ENCODE results near the gene PREX1.

PREX1 gene

GRCh38 chr20:48789185-48789668 is 38.6 kb downstream of the PREX1 start:
- H3K4me3 Mint-ChIP-seq, result peak overlapping the region; percentile 36
- H3K9me3 Mint-ChIP-seq, result no peaks in the 10 kb centered on the region
- H3K27ac Mint-ChIP-seq, result no peak overlapping the region
- peaks cover 76% of the 10 kb centered on the region for H3K4me1 Mint-ChIP-seq
- ATAC-seq, result peak; percentile 78
- H3K27me3 Mint-ChIP-seq, result no peaks in the 10 kb centered on the region
- H3K36me3 Mint-ChIP-seq, result peaks cover 23% of the 10 kb centered on the region

- Mint-ChIP-seq H3K36me3 (peaks cover 23% of the 10 kb centered on the region), H3K4me3 (peak overlapping the region; percentile 36), H3K9me3 (no peaks in the 10 kb centered on the region), H3K4me1 (peaks cover 71% of the 10 kb centered on the region), H3K27me3 (no peaks in the 10 kb centered on the region), H3K27ac (no peak overlapping the region)
- peak; percentile 90 for ATAC-seq
These were observed 39.2 kb downstream of the PREX1 start for GRCh38 chr20:48788486-48789072.

GRCh38 chr20:48787861-48788375 is 39.9 kb downstream of the PREX1 start:
- ATAC-seq, result no peak
- Mint-ChIP-seq H3K36me3 (peaks cover 23% of the 10 kb centered on the region), H3K9me3 (no peaks in the 10 kb centered on the region), H3K4me1 (peaks cover 71% of the 10 kb centered on the region), H3K27me3 (no peaks in the 10 kb centered on the region), H3K4me3 (peak overlapping the region; percentile 41), H3K27ac (no peak overlapping the region)

GRCh38 chr20:48786951-48787705 is 40.7 kb downstream of the PREX1 start:
- peaks cover 68% of the 10 kb centered on the region for H3K4me1 Mint-ChIP-seq
- no peak for ATAC-seq
- H3K4me3 Mint-ChIP-seq, result peak overlapping the region; percentile 41
- H3K27ac Mint-ChIP-seq, result no peak overlapping the region
- no peaks in the 10 kb centered on the region for H3K27me3 Mint-ChIP-seq
- no peaks in the 10 kb centered on the region for H3K9me3 Mint-ChIP-seq
- H3K36me3 Mint-ChIP-seq, result peaks cover 19% of the 10 kb centered on the region

- H3K27ac Mint-ChIP-seq, result no peak overlapping the region
- H3K9me3 Mint-ChIP-seq, result no peaks in the 10 kb centered on the region
- peaks cover 55% of the 10 kb centered on the region for H3K4me1 Mint-ChIP-seq
- no peak overlapping the region for H3K4me3 Mint-ChIP-seq
- no peak for ATAC-seq
- H3K36me3 Mint-ChIP-seq, result peaks cover 19% of the 10 kb centered on the region
- H3K27me3 Mint-ChIP-seq, result no peaks in the 10 kb centered on the region
These were observed 42.0 kb downstream of the PREX1 start for GRCh38 chr20:48785801-48786200.

GRCh38 chr20:48785256-48785655 is 42.5 kb downstream of the PREX1 start:
- ATAC-seq, result no peak
- no peaks in the 10 kb centered on the region for H3K27me3 Mint-ChIP-seq
- H3K9me3 Mint-ChIP-seq, result no peaks in the 10 kb centered on the region
- peaks cover 19% of the 10 kb centered on the region for H3K36me3 Mint-ChIP-seq
- no peak overlapping the region for H3K4me3 Mint-ChIP-seq
- peaks cover 50% of the 10 kb centered on the region for H3K4me1 Mint-ChIP-seq
- H3K27ac Mint-ChIP-seq, result no peak overlapping the region

GRCh38 chr20:48784273-48784641 is 43.5 kb downstream of the PREX1 start:
- no peak for ATAC-seq
- H3K9me3 Mint-ChIP-seq, result peaks cover 3% of the 10 kb centered on the region
- H3K27me3 Mint-ChIP-seq, result no peaks in the 10 kb centered on the region
- peaks cover 40% of the 10 kb centered on the region for H3K4me1 Mint-ChIP-seq
- no peak overlapping the region for H3K4me3 Mint-ChIP-seq
- H3K36me3 Mint-ChIP-seq, result peaks cover 19% of the 10 kb centered on the region
- H3K27ac Mint-ChIP-seq, result no peak overlapping the region

GRCh38 chr20:48783533-48784272 is 44.1 kb downstream of the PREX1 start:
- H3K4me1 Mint-ChIP-seq, result peaks cover 37% of the 10 kb centered on the region
- H3K27me3 Mint-ChIP-seq, result no peaks in the 10 kb centered on the region
- H3K4me3 Mint-ChIP-seq, result no peak overlapping the region
- H3K9me3 Mint-ChIP-seq, result peaks cover 3% of the 10 kb centered on the region
- peaks cover 22% of the 10 kb centered on the region for H3K36me3 Mint-ChIP-seq
- peak; percentile 21 for ATAC-seq
- no peak overlapping the region for H3K27ac Mint-ChIP-seq

- no peaks in the 10 kb centered on the region for H3K27me3 Mint-ChIP-seq
- peak; percentile 77 for ATAC-seq
- peaks cover 3% of the 10 kb centered on the region for H3K9me3 Mint-ChIP-seq
- H3K27ac Mint-ChIP-seq, result no peak overlapping the region
- H3K4me1 Mint-ChIP-seq, result peaks cover 35% of the 10 kb centered on the region
- H3K4me3 Mint-ChIP-seq, result no peak overlapping the region
- peaks cover 25% of the 10 kb centered on the region for H3K36me3 Mint-ChIP-seq
These were observed 44.9 kb downstream of the PREX1 start for GRCh38 chr20:48782901-48783308.

GRCh38 chr20:48782053-48782452 is 45.7 kb downstream of the PREX1 start:
- H3K27me3 Mint-ChIP-seq, result no peaks in the 10 kb centered on the region
- no peak overlapping the region for H3K27ac Mint-ChIP-seq
- ATAC-seq, result no peak
- H3K36me3 Mint-ChIP-seq, result peaks cover 25% of the 10 kb centered on the region
- peaks cover 35% of the 10 kb centered on the region for H3K4me1 Mint-ChIP-seq
- peak overlapping the region; percentile 42 for H3K4me3 Mint-ChIP-seq
- peaks cover 3% of the 10 kb centered on the region for H3K9me3 Mint-ChIP-seq

GRCh38 chr20:48781634-48782033 is 46.2 kb downstream of the PREX1 start:
- H3K9me3 Mint-ChIP-seq, result peaks cover 3% of the 10 kb centered on the region
- no peak for ATAC-seq
- peak overlapping the region; percentile 42 for H3K4me3 Mint-ChIP-seq
- H3K27me3 Mint-ChIP-seq, result no peaks in the 10 kb centered on the region
- H3K27ac Mint-ChIP-seq, result no peak overlapping the region
- peaks cover 35% of the 10 kb centered on the region for H3K4me1 Mint-ChIP-seq
- H3K36me3 Mint-ChIP-seq, result peaks cover 25% of the 10 kb centered on the region

GRCh38 chr20:48779435-48779834 is 48.4 kb downstream of the PREX1 start:
- peaks cover 26% of the 10 kb centered on the region for H3K36me3 Mint-ChIP-seq
- peaks cover 40% of the 10 kb centered on the region for H3K4me1 Mint-ChIP-seq

GRCh38 chr20:48777821-48778220 is 50.0 kb downstream of the PREX1 start:
- Mint-ChIP-seq H3K36me3 (peaks cover 30% of the 10 kb centered on the region), H3K27ac (peak overlapping the region; percentile 80), H3K4me1 (peaks cover 57% of the 10 kb centered on the region), H3K27me3 (no peaks in the 10 kb centered on the region), H3K9me3 (peaks cover 3% of the 10 kb centered on the region), H3K4me3 (no peak overlapping the region)
- no peak for ATAC-seq

More at GRCh38 chr20:48779435-48779834, 48.4 kb downstream of the PREX1 start:
- no peak for ATAC-seq
- Mint-ChIP-seq H3K9me3 (peaks cover 3% of the 10 kb centered on the region), H3K27ac (no peak overlapping the region), H3K27me3 (no peaks in the 10 kb centered on the region), H3K4me3 (no peak overlapping the region)

GRCh38 chr20:48777005-48777404 is 50.8 kb downstream of the PREX1 start:
- Mint-ChIP-seq H3K4me3 (peak overlapping the region; percentile 18), H3K36me3 (peaks cover 30% of the 10 kb centered on the region), H3K27ac (peak overlapping the region; percentile 80), H3K9me3 (peaks cover 3% of the 10 kb centered on the region), H3K4me1 (peaks cover 65% of the 10 kb centered on the region), H3K27me3 (no peaks in the 10 kb centered on the region)
- ATAC-seq, result peak; percentile 60

- Mint-ChIP-seq H3K4me1 (peaks cover 71% of the 10 kb centered on the region), H3K4me3 (no peak overlapping the region), H3K27me3 (no peaks in the 10 kb centered on the region), H3K9me3 (peaks cover 3% of the 10 kb centered on the region), H3K27ac (peak overlapping the region; percentile 80), H3K36me3 (peaks cover 30% of the 10 kb centered on the region)
- ATAC-seq, result no peak
These were observed 51.5 kb downstream of the PREX1 start for GRCh38 chr20:48776306-48776705.

Measured in stimulated activated memory B cell treated with anti-CD40 and anti-IgM and Interleukin-4, amounts not matched to agents 10 μg/mL and 1 μg/mL and 100 μg/mL, for 72 hours (primary cell).